H1 (cell line): Measurements from ENCODE around the gene DNAAF5. TPM values are rescaled to one million over a fixed set of nuclear protein-coding genes. Genes with fewer than 3 reads are reported as not detected.

Source experiments
- CTCF ChIA-PET: fragments of 300-600 bp; sonication (Branson Sonifier 250); formaldehyde crosslinking; loops from one replicate; lab custom pipeline; 2021; ENCODE audit not compliant: partially characterized antibody; lab: Charles Lee
- POLR2A ChIA-PET: fragments of 300-600 bp; sonication (Branson Sonifier 250); formaldehyde crosslinking; loops from one replicate; lab custom pipeline; 2021; ENCODE audit warnings: inconsistent platforms; ENCODE audit not compliant: partially characterized antibody; lab: Charles Lee
- DNase-seq, 2 experiments: peaks; one replicate each; pipeline versions ENCODE4 v3.0.0 to v3.0.0-alpha.2; 2010 to 2022; ENCODE audit warnings: low spot score in 2 of 2, low read depth in 1 of 2, mixed read lengths in 1 of 2
- FAIRE-seq: peaks from 2 replicates; lab custom pipeline; 2011; peaks lifted over from hg19 to GRCh38; lab: Jason Lieb, UNC
- H2AFZ ChIP-seq: 2 replicates; pipeline ENCODE4 v1.8.1; 2012; ENCODE audit warnings: low read length, inconsistent platforms
- H2AK5ac ChIP-seq: 2 replicates; pipeline ENCODE4 v1.6.1; 2013; ENCODE audit warnings: low read depth, low read length
- H2BK120ac ChIP-seq: replicated peaks from 2 replicates; pipeline ENCODE3; 2013; ENCODE audit warnings: low read depth, low read length, inconsistent platforms
- H2BK12ac ChIP-seq: 2 replicates; pipeline ENCODE4 v1.6.1; 2013; ENCODE audit warnings: low read depth, low read length
- H2BK15ac ChIP-seq: 2 replicates; pipeline ENCODE4 v1.6.1; 2013; ENCODE audit warnings: low read length
- H2BK20ac ChIP-seq: 2 replicates; pipeline ENCODE4 v1.6.1; 2013; ENCODE audit warnings: low read length
- H2BK5ac ChIP-seq: 2 replicates; pipeline ENCODE4 v1.6.1; 2013; ENCODE audit warnings: low read depth, low read length
- H3K14ac ChIP-seq: 2 replicates; pipeline ENCODE4 v1.6.1; 2013; ENCODE audit warnings: inconsistent platforms; ENCODE audit not compliant: insufficient read length
- H3K18ac ChIP-seq: 2 replicates; pipeline ENCODE4 v1.6.1; 2013; ENCODE audit warnings: low read length; ENCODE audit errors: extremely low read depth
- H3K23ac ChIP-seq: 2 replicates; pipeline ENCODE4 v1.6.1; 2013; ENCODE audit warnings: inconsistent platforms; ENCODE audit not compliant: insufficient read length
- H3K23me2 ChIP-seq: 2 replicates; pipeline ENCODE4 v1.6.1; 2013; ENCODE audit warnings: low read depth, low read length
- H3K27ac ChIP-seq: 2 replicates; pipeline ENCODE4 v1.6.1; 2011; ENCODE audit warnings: low read depth, low read length, inconsistent platforms
- H3K27me3 ChIP-seq, 4 experiments: replicated peaks in 1 of 4; 1 replicate in 1 of 4; 2 replicates in 3 of 4; pipeline versions ENCODE4 v1.6.1 to v1.8.1; 2011 to 2013; ENCODE audit warnings: low read length in 3 of 4, mild to moderate bottlenecking in 3 of 4, inconsistent platforms in 2 of 4, mixed read lengths in 2 of 4, moderate library complexity in 1 of 4; ENCODE audit not compliant: control insufficient read depth in 3 of 4, insufficient read depth in 3 of 4; ENCODE audit errors: extremely low read depth in 1 of 4
- H3K36me3 ChIP-seq, 4 experiments: 2 replicates each; pipeline versions ENCODE4 v1.6.1 to v1.8.1; 2011 to 2013; ENCODE audit warnings: mild to moderate bottlenecking in 4 of 4, low read length in 3 of 4, moderate library complexity in 2 of 4, control low read depth in 1 of 4, inconsistent platforms in 1 of 4; ENCODE audit not compliant: insufficient read depth in 4 of 4, control insufficient read depth in 2 of 4
- H3K4ac ChIP-seq: replicated peaks from 2 replicates; pipeline ENCODE3; 2013; ENCODE audit warnings: low read length, low read depth, mixed read lengths, inconsistent platforms; ENCODE audit not compliant: insufficient read length
- H3K4me1 ChIP-seq, 4 experiments: replicated peaks in 1 of 4; 1 replicate in 1 of 4; 2 replicates in 3 of 4; pipeline versions ENCODE4 v1.6.1 to v1.8.1; 2011 to 2013; ENCODE audit warnings: low read length in 3 of 4, inconsistent platforms in 2 of 4, mixed read lengths in 1 of 4; ENCODE audit not compliant: insufficient read depth in 4 of 4, control insufficient read depth in 3 of 4
- H3K4me2 ChIP-seq, 2 experiments: 2 replicates each; pipeline versions ENCODE4 v1.6.1 to v1.8.1; 2011 to 2013; ENCODE audit warnings: low read depth in 2 of 2, low read length in 2 of 2, control low read depth in 1 of 2, inconsistent platforms in 1 of 2, mild to moderate bottlenecking in 1 of 2; ENCODE audit not compliant: insufficient read depth in 1 of 2
- H3K4me3 ChIP-seq, 4 experiments: fragments of 200-600, 300-600 bp in 1 of 4; sonication (generic), shearing (Covaris generic), sonication (Bioruptor Twin) in 1 of 4; 2 replicates each; pipeline versions ENCODE4 v1.5.1 to v1.8.1; 2011 to 2016; ENCODE audit warnings: low read length in 4 of 4, low read depth in 3 of 4, control low read depth in 2 of 4, inconsistent platforms in 2 of 4, mild to moderate bottlenecking in 2 of 4, mixed read lengths in 1 of 4, moderate library complexity in 1 of 4; ENCODE audit not compliant: insufficient read depth in 2 of 4; ENCODE audit errors: extremely low read depth in 1 of 4
- H3K56ac ChIP-seq: replicated peaks from 2 replicates; pipeline ENCODE3; 2013; ENCODE audit warnings: low read depth, mild to moderate bottlenecking, mixed read lengths, low read length, inconsistent platforms; ENCODE audit not compliant: insufficient read length
- H3K79me1 ChIP-seq: 2 replicates; pipeline ENCODE4 v1.6.1; 2013; ENCODE audit warnings: low read depth, low read length, control low read depth
- H3K79me2 ChIP-seq, 2 experiments: 2 replicates each; pipeline versions ENCODE4 v1.6.1 to v1.8.1; 2012 to 2013; ENCODE audit warnings: low read length in 2 of 2, mild to moderate bottlenecking in 2 of 2, inconsistent platforms in 1 of 2; ENCODE audit not compliant: insufficient read depth in 2 of 2, control insufficient read depth in 1 of 2
- H3K9ac ChIP-seq, 4 experiments: replicated peaks in 1 of 4; 1 replicate in 1 of 4; 2 replicates in 3 of 4; pipeline versions ENCODE4 v1.6.1 to v1.8.1; 2011 to 2013; ENCODE audit warnings: low read depth in 3 of 4, low read length in 3 of 4, control low read depth in 2 of 4, mild to moderate bottlenecking in 2 of 4, moderate library complexity in 2 of 4, inconsistent platforms in 1 of 4; ENCODE audit errors: extremely low read depth in 1 of 4
- H3K9me3 ChIP-seq, 2 experiments: 2 replicates each; pipeline versions ENCODE4 v1.6.1 to v1.8.1; 2012 to 2013; ENCODE audit warnings: mild to moderate bottlenecking in 2 of 2, moderate library complexity in 2 of 2, control low read depth in 1 of 2, inconsistent platforms in 1 of 2, low read depth in 1 of 2, low read length in 1 of 2, mixed read lengths in 1 of 2; ENCODE audit not compliant: insufficient read depth in 2 of 2
- H4K20me1 ChIP-seq, 2 experiments: replicated peaks in 1 of 2; 2 replicates each; pipeline versions ENCODE3 to v1.8.1; 2011 to 2013; ENCODE audit warnings: inconsistent platforms in 2 of 2, low read length in 2 of 2, mild to moderate bottlenecking in 1 of 2; ENCODE audit not compliant: insufficient read depth in 2 of 2, control insufficient read depth in 1 of 2
- H4K5ac ChIP-seq: 2 replicates; pipeline ENCODE4 v1.6.1; 2013; ENCODE audit warnings: low read length, low read depth, mixed read lengths, inconsistent platforms; ENCODE audit not compliant: insufficient read length
- H4K8ac ChIP-seq: 2 replicates; pipeline ENCODE4 v1.8.0; 2013; ENCODE audit warnings: mild to moderate bottlenecking, moderate library complexity, low read length, inconsistent platforms; ENCODE audit not compliant: insufficient read depth; ENCODE audit errors: extremely low read depth
- H4K91ac ChIP-seq: replicated peaks from 2 replicates; pipeline ENCODE3; 2013; ENCODE audit warnings: low read length, mixed read lengths, inconsistent platforms; ENCODE audit not compliant: insufficient read length
- POLR2AphosphoS5 ChIP-seq: IDR thresholded peaks from 2 replicates; pipeline ENCODE4 v1.6.1; 2011; ENCODE audit warnings: low read depth, low read length
- RBBP5 ChIP-seq: IDR thresholded peaks from 2 replicates; pipeline ENCODE4 v1.7.1; 2012; ENCODE audit warnings: low read depth, mild to moderate bottlenecking, inconsistent platforms, low read length, moderate library complexity, borderline replicate concordance
- WGBS, 2 experiments: shearing (Covaris generic) in 1 of 2; methylation state at CpG; one replicate each; pipeline versions ENCODE4 v1.1.6 to v1.1.7; 2013 to 2015; ENCODE audit warnings: low lambda C conversion rate in 2 of 2, mixed read lengths in 2 of 2, inconsistent platforms in 1 of 2, low coverage in 1 of 2, missing lambda C conversion rate in 1 of 2; ENCODE audit not compliant: insufficient replicate concordance in 2 of 2, insufficient coverage in 1 of 2, insufficient read length in 1 of 2; ENCODE audit errors: extremely low coverage in 1 of 2, missing lambda C conversion rate in 1 of 2; 5-methylcytosine and 5-hydroxymethylcytosine counted together
- polyA plus RNA-seq, 7 experiments: library from polyadenylated mRNA; depleted of rRNA in 3 of 7; stranded (reverse) in 5 of 7; unstranded in 2 of 7; fragments of >200 nt in 5 of 7; fragments of 200-250 nt in 2 of 7; gene quantifications; 1 replicate in 5 of 7; 2 replicates in 1 of 7; 4 replicates in 1 of 7; pipeline versions ENCODE4 v1.2.1 to v1.2.3, GENCODE V29; 2011 to 2013; ENCODE audit warnings: missing spikeins in 2 of 7, mixed read lengths in 2 of 7
- total RNA-seq: library from RNA; stranded (reverse); fragmentation: NEBNext Ultra II Directional; extraction: Animal tissue kit (Norgen Biotek cat#: 25700); gene quantifications from 2 replicates; pipeline ENCODE4 v1.2.1, GENCODE V29; 2021

Gene DNAAF5
- total and polyA plus RNA-seq, 2 of the 8 experiments (the other 6 are each of a cell fraction or from before 2014, with no cell fraction given) = 55.1 to 95.9 TPM

DNA sequence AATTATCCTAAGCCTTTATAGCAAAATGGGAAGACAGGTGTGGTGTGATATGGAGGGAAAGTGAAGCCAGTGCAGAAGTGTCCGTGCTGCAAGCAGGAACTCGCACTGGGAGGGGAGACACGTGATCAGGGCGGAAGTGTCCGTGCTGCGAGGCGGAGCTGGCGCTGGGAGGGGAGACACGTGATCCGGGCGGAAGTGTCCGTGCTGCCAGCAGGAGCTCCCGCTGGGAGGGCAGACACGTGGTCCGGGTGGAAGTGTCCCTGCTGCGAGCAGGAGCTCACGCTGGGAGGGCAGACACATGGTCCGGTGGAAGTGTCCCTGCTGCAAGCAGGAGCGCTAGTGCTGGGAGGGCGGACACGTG is 41.1 kb downstream of the DNAAF5 start:
- Histone ChIP-seq H3K79me1 (no peaks in the 10 kb centered on the region; the same call in 1 of the 2 replicates), H3K18ac (no peak overlapping the region), H3K4me1 (no peaks in the 10 kb centered on the region), H2BK120ac (no peak overlapping the region)
- TF ChIP-seq RBBP5 (no peak), POLR2AphosphoS5 (no peak)
- TF ChIP-seq, all 59 proteins: peak for 0
- H4K91ac ChIP-seq = no peak overlapping the region
- H2BK5ac ChIP-seq = peak overlapping the region; percentile 66; the same call in 1 of the 2 replicates
- no peak overlapping the region for H2BK12ac ChIP-seq
- H3K9me3 ChIP-seq = no peaks in the 10 kb centered on the region
- H2BK20ac ChIP-seq = no peak overlapping the region
- no peak overlapping the region for H3K4me3 ChIP-seq
- no peak overlapping the region for H4K8ac ChIP-seq
- no peak overlapping the region for H3K23ac ChIP-seq
- H4K20me1 ChIP-seq = peaks cover 2 to 13% of the 10 kb centered on the region in 2 experiments
- no peak for DNase-seq
- no peak overlapping the region for H3K56ac ChIP-seq
- no peak overlapping the region; the same call in 1 of the 2 replicates for H3K27ac ChIP-seq
- no peak overlapping the region for H2BK15ac ChIP-seq
- H3K79me2 ChIP-seq = no peaks in the 10 kb centered on the region
- POLR2A ChIA-PET = interaction anchor here (0.7 kb wide), 1 partner anchor 28 kb away, joined by 3 read pairs; no protein-coding TSS in a partner anchor
- peaks cover 10 to 30% (median 19%) of the 10 kb centered on the region in 4 experiments; a peak in 7 of 8 replicates for H3K36me3 ChIP-seq
- no peak overlapping the region for H3K14ac ChIP-seq
- no peaks in the 10 kb centered on the region for H3K23me2 ChIP-seq
- no peak overlapping the region for H4K5ac ChIP-seq
- CTCF ChIA-PET = interaction anchor here (0.7 to 4.0 kb wide), 3 partner anchors 21 to 446 kb away, joined by 3 to 22 read pairs (median 4); no protein-coding TSS in a partner anchor
- no peak overlapping the region for H2AK5ac ChIP-seq
- H3K27me3 ChIP-seq = no peaks in the 10 kb centered on the region
- FAIRE-seq = no peak
- H2AFZ ChIP-seq = no peak overlapping the region
- no peak overlapping the region for H3K4me2 ChIP-seq
- no peak overlapping the region for H3K9ac ChIP-seq
- 93% methylated on average over 20 of the region's 21 CpGs; no CpG with 5 or more reads in 1 of the 2 experiments for WGBS, 2 experiments
- no peak overlapping the region for H3K4ac ChIP-seq
